HEK293T (cell line): ENCODE results near the gene CCDC120.
A peak's percentile ranks its signal among the peaks of the same experiment; 100 is the strongest.

ENCODE experiments used
- CTCF ChIA-PET: fragments of 350-600 bp; formaldehyde crosslinking; extraction: SDS; loops from one replicate; lab custom pipeline; 2021; ENCODE audit warnings: antibody characterized with exemption, inconsistent platforms; lab: Yijun Ruan, JAX
- POLR2A ChIA-PET: fragments of 350-600 bp; formaldehyde crosslinking; extraction: SDS; loops from one replicate; lab custom pipeline; 2020; ENCODE audit warnings: antibody characterized with exemption, inconsistent platforms; lab: Yijun Ruan, JAX
- DNase-seq: peaks from one replicate; pipeline ENCODE4 v3.0.0; 2012; ENCODE audit warnings: mixed read lengths; ENCODE audit errors: extremely low spot score
- ARNT ChIP-seq: fragments of 450-650 bp; IDR thresholded peaks from 2 replicates; pipeline ENCODE4 v1.6.1; 2017; ENCODE audit warnings: mild to moderate bottlenecking
- BHLHE40 ChIP-seq: fragments of 450-650 bp; IDR thresholded peaks from 2 replicates; pipeline ENCODE4 v1.6.1; 2016; ENCODE audit warnings: mild to moderate bottlenecking, moderate library complexity, borderline replicate concordance
- CTBP1 ChIP-seq: fragments of 450-650 bp; IDR thresholded peaks from 2 replicates; pipeline ENCODE4 v1.6.1; 2016; ENCODE audit warnings: borderline replicate concordance
- ELF4 ChIP-seq: fragments of 450-650 bp; IDR thresholded peaks from 2 replicates; pipeline ENCODE4 v1.6.1; 2017; ENCODE audit warnings: antibody characterized with exemption
- FOXA1 ChIP-seq: fragments of 450-650 bp; IDR thresholded peaks from 2 replicates; pipeline ENCODE4 v1.6.1; 2016; ENCODE audit warnings: mild to moderate bottlenecking
- FOXK2 ChIP-seq: fragments of 450-650 bp; IDR thresholded peaks from 2 replicates; pipeline ENCODE4 v1.6.1; 2016; ENCODE audit warnings: mild to moderate bottlenecking
- FOXM1 ChIP-seq: fragments of 450-650 bp; IDR thresholded peaks from 2 replicates; pipeline ENCODE4 v1.6.1; 2017; ENCODE audit warnings: mild to moderate bottlenecking, borderline replicate concordance
- HDGF ChIP-seq: fragments of 450-650 bp; IDR thresholded peaks from 2 replicates; pipeline ENCODE4 v1.6.1; 2017; ENCODE audit warnings: antibody characterized with exemption, borderline replicate concordance
- L3MBTL2 ChIP-seq: fragments of 450-650 bp; conservative IDR thresholded peaks from 2 replicates; pipeline ENCODE4 v1.6.1; 2016; ENCODE audit warnings: mild to moderate bottlenecking
- LEF1 ChIP-seq: fragments of 450-650 bp; IDR thresholded peaks from 2 replicates; pipeline ENCODE4 v1.6.1; 2017; ENCODE audit warnings: mild to moderate bottlenecking, borderline replicate concordance
- NFRKB ChIP-seq: fragments of 450-650 bp; IDR thresholded peaks from 2 replicates; pipeline ENCODE4 v1.6.1; 2016; ENCODE audit warnings: mild to moderate bottlenecking, moderate library complexity
- SP1 ChIP-seq: fragments of 450-650 bp; IDR thresholded peaks from 2 replicates; pipeline ENCODE4 v1.6.1; 2017
- SUZ12 ChIP-seq: fragments of 450-650 bp; IDR thresholded peaks from 2 replicates; pipeline ENCODE4 v1.6.1; 2016; ENCODE audit warnings: mild to moderate bottlenecking
- TARDBP ChIP-seq: fragments of 450-650 bp; IDR thresholded peaks from 2 replicates; pipeline ENCODE4 v1.6.1; 2016
- ZNF384 ChIP-seq: fragments of 450-650 bp; IDR thresholded peaks from 2 replicates; pipeline ENCODE4 v1.6.1; 2016
- TF ChIP-seq, protein P1 (sequence below): fragments of 450-650 bp; IDR thresholded peaks from 2 replicates; pipeline ENCODE4 v1.6.1; 2016

The CCDC120 gene

GRCh38 chrX:49066278-49066677, 7.5 kb downstream of the CCDC120 start:
- CTCF ChIA-PET = no interaction called here
- no peak for DNase-seq
- no peak for TF ChIP-seq LEF1
- TF ChIP-seq SUZ12 = no peak
- no peak for TF ChIP-seq NFRKB
- POLR2A ChIA-PET = no interaction called here

GRCh38 chrX:49066690-49067089, 7.9 kb downstream of the CCDC120 start:
- POLR2A ChIA-PET = no interaction called here
- DNase-seq = no peak
- CTCF ChIA-PET = no interaction called here
- TF ChIP-seq FOXK2 (no peak), FOXM1 (no peak), FOXA1 (no peak), LEF1 (no peak), SP1 (no peak), ELF4 (no peak), CTBP1 (no peak), HDGF (no peak), BHLHE40 (no peak), ARNT (no peak), ZNF384 (no peak), TARDBP (no peak), SUZ12 (no peak), NFRKB (no peak), L3MBTL2 (no peak)
- TF ChIP-seq, protein P1, sequence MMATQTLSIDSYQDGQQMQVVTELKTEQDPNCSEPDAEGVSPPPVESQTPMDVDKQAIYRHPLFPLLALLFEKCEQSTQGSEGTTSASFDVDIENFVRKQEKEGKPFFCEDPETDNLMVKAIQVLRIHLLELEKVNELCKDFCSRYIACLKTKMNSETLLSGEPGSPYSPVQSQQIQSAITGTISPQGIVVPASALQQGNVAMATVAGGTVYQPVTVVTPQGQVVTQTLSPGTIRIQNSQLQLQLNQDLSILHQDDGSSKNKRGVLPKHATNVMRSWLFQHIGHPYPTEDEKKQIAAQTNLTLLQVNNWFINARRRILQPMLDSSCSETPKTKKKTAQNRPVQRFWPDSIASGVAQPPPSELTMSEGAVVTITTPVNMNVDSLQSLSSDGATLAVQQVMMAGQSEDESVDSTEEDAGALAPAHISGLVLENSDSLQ = no peak

DNA sequence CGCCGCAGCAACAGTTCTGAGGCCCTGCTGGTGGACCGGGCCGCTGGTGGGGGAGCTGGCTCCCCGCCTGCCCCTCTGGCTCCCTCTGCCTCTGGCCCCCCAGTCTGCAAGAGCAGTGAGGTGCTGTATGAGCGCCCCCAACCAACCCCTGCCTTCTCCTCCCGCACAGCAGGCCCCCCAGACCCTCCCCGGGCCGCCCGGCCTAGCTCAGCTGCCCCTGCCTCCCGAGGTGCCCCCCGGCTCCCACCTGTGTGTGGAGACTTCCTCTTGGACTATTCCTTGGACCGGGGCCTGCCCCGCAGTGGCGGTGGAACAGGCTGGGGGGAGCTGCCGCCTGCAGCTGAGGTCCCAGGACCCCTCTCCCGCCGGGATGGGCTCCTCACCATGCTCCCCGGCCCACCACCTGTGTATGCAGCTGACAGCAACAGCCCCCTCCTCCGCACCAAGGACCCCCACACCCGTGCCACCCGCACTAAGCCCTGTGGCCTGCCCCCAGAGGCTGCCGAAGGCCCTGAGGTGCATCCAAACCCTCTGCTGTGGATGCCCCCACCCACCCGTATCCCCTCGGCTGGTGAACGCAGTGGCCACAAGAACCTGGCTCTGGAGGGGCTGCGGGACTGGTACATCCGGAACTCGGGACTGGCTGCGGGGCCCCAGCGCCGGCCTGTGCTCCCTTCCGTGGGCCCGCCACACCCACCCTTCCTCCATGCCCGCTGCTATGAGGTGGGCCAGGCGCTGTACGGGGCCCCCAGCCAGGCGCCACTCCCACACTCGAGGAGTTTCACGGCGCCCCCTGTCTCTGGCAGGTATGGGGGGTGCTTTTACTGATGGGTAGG, 8.7 kb downstream of the CCDC120 start:
- ChIA-PET POLR2A (no interaction called here), CTCF (interaction anchor here (0.5 kb wide), 1 partner anchor 102 kb away, joined by 3 read pairs; no protein-coding TSS in a partner anchor)
- DNase-seq = no peak
- no peak for TF ChIP-seq HDGF
- no peak for TF ChIP-seq L3MBTL2

DNA sequence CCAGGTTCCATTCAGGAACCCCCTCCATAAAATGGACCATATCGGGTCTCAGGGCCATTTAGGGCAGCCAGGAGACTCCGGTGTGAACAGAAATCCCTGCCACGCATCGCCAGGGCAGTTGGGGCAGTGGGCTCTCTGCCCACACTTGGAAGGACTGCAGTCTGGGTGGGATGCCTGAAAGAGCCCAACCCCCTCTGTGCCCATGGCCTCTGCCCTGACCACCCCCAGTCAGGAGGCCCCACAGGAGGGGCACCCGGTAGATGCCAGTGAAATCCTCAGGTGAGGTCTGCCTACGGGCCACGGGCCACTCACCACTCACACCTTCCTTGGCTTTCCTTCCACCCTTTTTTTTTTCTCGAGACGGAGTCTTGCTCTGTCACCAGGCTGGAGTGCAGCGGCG, 10.2 kb downstream of the CCDC120 start:
- ChIA-PET CTCF (no interaction called here), POLR2A (no interaction called here)
- TF ChIP-seq, protein P1 = no peak
- TF ChIP-seq TARDBP (no peak), NFRKB (no peak), BHLHE40 (no peak), ELF4 (no peak), FOXM1 (no peak), CTBP1 (no peak), FOXK2 (no peak), SUZ12 (no peak), L3MBTL2 (no peak), ARNT (no peak), ZNF384 (no peak), HDGF (no peak), LEF1 (no peak)
- DNase-seq = no peak

DNA sequence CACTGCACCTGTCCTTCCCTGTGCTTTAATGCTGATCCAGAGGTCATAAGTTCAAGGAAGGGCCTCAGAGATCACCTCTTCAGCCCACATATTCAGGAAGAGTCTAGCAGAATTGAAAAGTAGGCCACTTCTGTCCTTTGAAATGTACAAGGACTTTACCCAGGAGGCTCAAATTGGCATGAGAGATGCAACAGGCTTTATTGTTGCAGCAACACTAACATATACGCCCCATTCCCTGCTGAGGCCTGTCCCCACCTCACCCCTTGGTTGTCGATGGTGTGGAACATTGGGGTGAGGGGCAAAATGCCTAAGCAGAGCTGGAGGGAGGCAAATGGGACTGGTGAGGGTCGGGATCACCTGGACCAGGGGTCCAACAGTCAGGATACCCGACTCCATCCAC, 12.2 kb downstream of the CCDC120 start:
- TF ChIP-seq, protein P1 = no peak
- no peak for TF ChIP-seq FOXA1
- TF ChIP-seq BHLHE40 = no peak
- TF ChIP-seq NFRKB = no peak
- TF ChIP-seq CTBP1 = no peak
- TF ChIP-seq HDGF = no peak
- TF ChIP-seq SP1 = no peak
- TF ChIP-seq ARNT = no peak
- ChIA-PET POLR2A (no interaction called here), CTCF (no interaction called here)
- DNase-seq = no peak

GRCh38 chrX:49071877-49072711, 13.3 kb downstream of the CCDC120 start:
- ChIA-PET CTCF (no interaction called here), POLR2A (no interaction called here)
- DNase-seq = no peak
- no peak for TF ChIP-seq FOXA1
- TF ChIP-seq, protein P1 = 0 out of 2 replicates have a peak, but pooled peaks have one; percentile 3
